Stimulated activated CD4-positive, alpha-beta T cell treated with anti-CD3 and anti-CD28 coated beads, TNF-alpha, amount 100 ng/mL, for 4 hours (primary cell): Measurements from ENCODE around the gene LRRC3.

Experiments used
- DNase-seq, 3 experiments: peaks; one replicate each; pipeline ENCODE4 v3.0.0-alpha.2; 2020; ENCODE audit warnings: low read depth in 3 of 3

Gene LRRC3

GRCh38 chr21:44456915-44457736 is 1.8 kb downstream of the LRRC3 start:
- no peak for DNase-seq

GRCh38 chr21:44458971-44459711 is 3.8 kb downstream of the LRRC3 start:
- DNase-seq, result no peak

- DNase-seq, result no peak
Measured at GRCh38 chr21:44459712-44460440, 4.6 kb downstream of the LRRC3 start.

- DNase-seq, result no peak
Measured at GRCh38 chr21:44460441-44460755, 5.1 kb downstream of the LRRC3 start.

GRCh38 chr21:44461005-44461404 is 5.7 kb downstream of the LRRC3 start:
- no peak for DNase-seq

GRCh38 chr21:44461464-44462001 is 6.2 kb downstream of the LRRC3 start:
- no peak for DNase-seq

GRCh38 chr21:44462086-44462833 is 7.0 kb downstream of the LRRC3 start:
- DNase-seq, result no peak

GRCh38 chr21:44462834-44463200 is 7.5 kb downstream of the LRRC3 start:
- no peak for DNase-seq

- DNase-seq, result no peak
Measured at GRCh38 chr21:44463724-44464123, 8.4 kb downstream of the LRRC3 start.

- DNase-seq, result no peak
Measured at GRCh38 chr21:44464351-44464750, 9.0 kb downstream of the LRRC3 start.

- DNase-seq, result no peak
Measured at GRCh38 chr21:44466351-44466954, 11.1 kb downstream of the LRRC3 start.

GRCh38 chr21:44466996-44467858 is 11.9 kb downstream of the LRRC3 start:
- DNase-seq, result no peak

GRCh38 chr21:44467859-44468195 is 12.5 kb downstream of the LRRC3 start:
- no peak for DNase-seq

- no peak for DNase-seq
Measured at GRCh38 chr21:44471341-44471740, 16.0 kb downstream of the LRRC3 start.

GRCh38 chr21:44471996-44472395 is 16.7 kb downstream of the LRRC3 start:
- DNase-seq, result no peak

- DNase-seq, result no peak
Measured at GRCh38 chr21:44473915-44474555, 18.7 kb downstream of the LRRC3 start.

- no peak for DNase-seq
Measured at GRCh38 chr21:44475266-44475845, 20.0 kb downstream of the LRRC3 start.

GRCh38 chr21:44477131-44477530 is 21.8 kb downstream of the LRRC3 start:
- DNase-seq, result no peak

GRCh38 chr21:44477712-44478111 is 22.4 kb downstream of the LRRC3 start:
- no peak for DNase-seq
